ENCODE data around the gene TOPBP1. TPM values are rescaled to one million over a fixed set of nuclear protein-coding genes. Genes with fewer than 3 reads are reported as not detected.

Gene TOPBP1
- total and polyA plus RNA-seq, 8 donors = 5.5 to 78.1 (median 43.0) TPM

DNA sequence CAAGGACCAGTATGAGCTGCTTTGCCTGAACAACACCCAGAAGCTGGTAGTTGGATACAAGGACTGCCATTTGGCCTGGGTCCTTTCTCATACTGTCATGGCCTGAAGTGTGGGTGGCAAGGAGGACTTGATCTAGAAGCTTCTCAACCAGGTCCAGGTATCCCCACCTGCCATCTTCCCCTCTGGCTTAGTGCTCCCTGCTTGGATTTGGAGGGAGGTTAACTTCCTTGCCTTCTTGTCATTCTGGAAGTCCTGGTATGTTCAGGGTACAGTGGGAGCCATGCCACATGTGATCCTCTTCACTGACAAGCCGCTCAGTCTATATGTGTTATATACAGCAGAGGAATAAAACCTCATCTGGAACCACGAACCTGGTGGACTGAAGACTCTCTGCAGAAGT, 37.7 kb upstream of the TOPBP1 start:
- peaks cover 0 to 5% (median 0%) of the 10 kb centered on the region in 4 donors for H3K9me3 ChIP-seq
- H3K4me3 ChIP-seq = no peak overlapping the region
- H3K27ac ChIP-seq = no peak overlapping the region
- DNase-seq = no peak
- no peaks in the 10 kb centered on the region for H3K4me1 ChIP-seq
- no peaks in the 10 kb centered on the region for H3K27me3 ChIP-seq
- 59 to 78% (median 70%) methylated on average over 2 of the region's 2 CpGs for whole genome bisulfite sequencing, 5 donors
- TF ChIP-seq, protein P1, sequence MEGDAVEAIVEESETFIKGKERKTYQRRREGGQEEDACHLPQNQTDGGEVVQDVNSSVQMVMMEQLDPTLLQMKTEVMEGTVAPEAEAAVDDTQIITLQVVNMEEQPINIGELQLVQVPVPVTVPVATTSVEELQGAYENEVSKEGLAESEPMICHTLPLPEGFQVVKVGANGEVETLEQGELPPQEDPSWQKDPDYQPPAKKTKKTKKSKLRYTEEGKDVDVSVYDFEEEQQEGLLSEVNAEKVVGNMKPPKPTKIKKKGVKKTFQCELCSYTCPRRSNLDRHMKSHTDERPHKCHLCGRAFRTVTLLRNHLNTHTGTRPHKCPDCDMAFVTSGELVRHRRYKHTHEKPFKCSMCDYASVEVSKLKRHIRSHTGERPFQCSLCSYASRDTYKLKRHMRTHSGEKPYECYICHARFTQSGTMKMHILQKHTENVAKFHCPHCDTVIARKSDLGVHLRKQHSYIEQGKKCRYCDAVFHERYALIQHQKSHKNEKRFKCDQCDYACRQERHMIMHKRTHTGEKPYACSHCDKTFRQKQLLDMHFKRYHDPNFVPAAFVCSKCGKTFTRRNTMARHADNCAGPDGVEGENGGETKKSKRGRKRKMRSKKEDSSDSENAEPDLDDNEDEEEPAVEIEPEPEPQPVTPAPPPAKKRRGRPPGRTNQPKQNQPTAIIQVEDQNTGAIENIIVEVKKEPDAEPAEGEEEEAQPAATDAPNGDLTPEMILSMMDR (IDR thresholded peaks at IDR 0.05) = no peak
- TF ChIP-seq POLR2AphosphoS5 (IDR thresholded peaks at IDR 0.05) (no peak), POLR2A (IDR thresholded peaks at IDR 0.05) (no peak)
- intact Hi-C loops (cut with DNase I; ENCODE audit: low total_unique reads) = no loop called here
- no peaks in the 10 kb centered on the region for H3K36me3 ChIP-seq

DNA sequence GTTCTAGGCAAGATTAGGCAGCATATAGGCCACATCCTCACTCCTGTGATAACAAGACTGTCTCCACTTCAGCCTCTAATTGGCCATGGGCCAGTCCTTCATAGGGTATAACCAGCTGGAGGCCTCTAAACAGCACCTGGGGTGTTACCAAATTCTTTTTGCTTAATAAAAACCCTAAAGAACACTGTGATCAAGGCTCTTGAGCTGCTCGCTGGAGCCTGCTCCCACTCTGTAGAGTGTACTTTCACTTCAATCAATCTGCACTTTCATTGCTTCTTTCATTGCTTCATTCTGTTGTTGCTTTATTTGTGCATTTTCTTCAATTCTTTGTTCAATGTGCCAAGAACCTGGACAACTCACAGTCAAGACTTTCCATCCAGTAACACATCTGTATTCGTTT, 36.2 kb upstream of the TOPBP1 start:
- 76 to 88% (median 85%) methylated on average over 2 of the region's 2 CpGs for WGBS, 5 donors
- no peak for DNase-seq
- intact Hi-C loops (cut with DNase I; ENCODE audit: low total_unique reads) = no loop called here
- H3K4me3 ChIP-seq = no peak overlapping the region
- H3K27me3 ChIP-seq = no peaks in the 10 kb centered on the region
- no peaks in the 10 kb centered on the region for H3K36me3 ChIP-seq
- H3K27ac ChIP-seq = no peak overlapping the region
- H3K4me1 ChIP-seq = no peaks in the 10 kb centered on the region
- TF ChIP-seq, protein P1 (IDR thresholded peaks at IDR 0.05) = no peak
- TF ChIP-seq POLR2A (IDR thresholded peaks at IDR 0.05) (no peak), EP300 (IDR thresholded peaks at IDR 0.05) (no peak), POLR2AphosphoS5 (IDR thresholded peaks at IDR 0.05) (no peak)
- peaks cover 0 to 5% (median 0%) of the 10 kb centered on the region in 4 donors for H3K9me3 ChIP-seq

DNA sequence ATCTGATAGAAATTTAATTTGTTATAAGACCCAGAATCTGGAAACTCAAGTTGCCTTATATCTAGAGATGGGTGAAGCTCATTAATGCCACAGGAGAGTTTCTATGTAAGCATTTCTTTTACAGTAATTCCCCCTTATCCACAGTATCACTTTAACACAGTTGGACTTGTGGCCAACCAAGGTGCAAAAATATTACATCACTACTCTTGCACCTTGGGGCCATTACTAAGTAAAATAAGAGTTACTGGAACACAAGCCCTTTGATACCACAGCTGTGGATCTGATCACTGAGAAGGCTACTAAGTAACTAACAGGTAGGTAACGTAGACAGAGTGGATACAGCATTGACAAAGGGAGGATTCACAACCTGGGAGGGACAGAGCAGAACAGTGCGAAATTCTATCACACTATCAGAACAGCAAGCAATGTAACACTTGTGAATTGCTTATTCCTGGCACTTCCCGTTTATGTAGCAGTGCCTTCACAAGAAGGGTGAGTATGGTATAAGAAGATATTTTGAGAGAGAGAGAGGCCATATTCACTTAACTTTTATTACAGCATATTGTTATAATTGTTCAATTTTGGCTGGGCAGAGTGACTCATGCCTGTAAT, 33.9 kb upstream of the TOPBP1 start:
- WGBS, 5 donors = 77 to 82% (median 81%) methylated on average over 3 of the region's 3 CpGs
- intact Hi-C loops (cut with DNase I; ENCODE audit: low total_unique reads) = no loop called here
- no peak for DNase-seq
- H3K4me3 ChIP-seq = no peak overlapping the region
- no peaks in the 10 kb centered on the region for H3K36me3 ChIP-seq
- H3K9me3 ChIP-seq = peaks cover 0 to 5% (median 0%) of the 10 kb centered on the region in 4 donors
- no peaks in the 10 kb centered on the region for H3K4me1 ChIP-seq
- no peak overlapping the region for H3K27ac ChIP-seq
- TF ChIP-seq, protein P1 (IDR thresholded peaks at IDR 0.05) = no peak
- TF ChIP-seq POLR2AphosphoS5 (IDR thresholded peaks at IDR 0.05) (no peak), POLR2A (IDR thresholded peaks at IDR 0.05) (no peak), EP300 (IDR thresholded peaks at IDR 0.05) (no peak)
- no peaks in the 10 kb centered on the region for H3K27me3 ChIP-seq

DNA sequence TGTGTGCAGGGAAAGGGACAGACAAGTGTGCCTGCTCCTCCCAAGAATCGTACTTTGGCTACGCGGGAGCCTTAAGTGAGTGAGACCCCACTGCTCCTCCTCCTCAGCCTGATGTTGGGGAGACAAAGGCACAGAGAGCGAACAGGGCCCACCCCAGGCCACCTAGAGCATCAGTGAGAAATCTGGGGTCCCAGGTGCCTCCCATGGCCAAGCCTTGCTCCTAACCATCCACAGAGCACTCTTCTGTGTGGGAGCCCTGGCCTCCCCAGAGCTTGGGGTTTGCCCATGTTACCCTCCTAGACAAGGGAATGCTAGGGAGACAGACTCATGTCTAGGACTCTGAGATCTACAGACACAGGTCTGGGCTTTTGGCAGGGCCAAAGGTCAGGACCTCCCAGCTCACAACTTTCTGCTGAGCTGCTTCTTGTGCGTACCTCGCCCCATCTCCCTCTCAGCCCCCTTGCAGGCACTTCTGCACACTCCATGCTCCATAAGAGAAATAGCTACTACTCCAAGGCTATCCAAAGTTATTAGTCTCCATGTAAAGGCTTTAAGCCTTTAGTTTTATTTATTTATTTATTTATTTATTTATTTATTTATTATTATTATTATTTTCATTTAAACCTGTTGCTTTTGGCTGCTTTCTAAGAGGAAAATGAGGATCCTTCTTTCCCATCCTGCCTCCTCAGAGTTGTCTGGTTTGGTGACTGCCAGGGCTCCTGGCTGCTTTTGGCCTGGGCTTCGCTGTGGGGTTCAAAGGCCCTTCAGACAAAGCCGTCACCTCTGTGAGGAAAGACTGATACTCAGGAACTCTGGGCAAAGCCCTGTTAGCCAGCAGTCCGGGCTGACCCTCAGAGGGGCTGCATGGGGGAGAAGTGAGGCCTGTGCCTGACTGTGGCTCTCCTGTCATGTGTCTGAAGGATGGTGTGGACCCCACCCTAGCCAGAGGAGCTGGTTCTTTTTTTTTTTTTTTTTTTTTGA, 32.8 kb upstream of the TOPBP1 start:
- Histone ChIP-seq H3K36me3 (no peaks in the 10 kb centered on the region), H3K9me3 (peaks cover 0 to 5% (median 0%) of the 10 kb centered on the region in 4 donors), H3K4me1 (no peaks in the 10 kb centered on the region), H3K4me3 (no peak overlapping the region), H3K27ac (no peak overlapping the region), H3K27me3 (no peaks in the 10 kb centered on the region)
- WGBS, 5 donors = 85 to 95% (median 93%) methylated on average over 8 to 9 of the region's 9 CpGs
- no peak for TF ChIP-seq POLR2A (IDR thresholded peaks at IDR 0.05)
- TF ChIP-seq, protein P1 (IDR thresholded peaks at IDR 0.05) = no peak
- TF ChIP-seq EP300 (IDR thresholded peaks at IDR 0.05) = no peak
- no peak for TF ChIP-seq POLR2AphosphoS5 (IDR thresholded peaks at IDR 0.05)
- DNase-seq = no peak
- intact Hi-C loops (cut with DNase I; ENCODE audit: low total_unique reads) = no loop called here
